OCI-LY3 (cell line): Measurements from ENCODE around the gene ZXDC.

Experiments used
- CTCF ChIP-seq: fragments of 200-600, 300-600 bp; sonication (generic); IDR thresholded peaks from 2 replicates; pipeline ENCODE4 v1.5.1; 2014; ENCODE audit warnings: antibody characterized with exemption, low read length, low read depth
- EZH2phosphoT487 ChIP-seq: fragments of 200-600 bp; shearing (Covaris generic); IDR thresholded peaks from 2 replicates; pipeline ENCODE4 v1.6.1; 2018; ENCODE audit warnings: antibody characterized with exemption, mixed run types, low read depth

- TF ChIP-seq CTCF: no peak
- no peak for TF ChIP-seq EZH2phosphoT487
Measured at GRCh38 chr3:126476166-126477060, 722 bp upstream of the ZXDC start.
